ENCODE results near the gene TNFRSF19.

TNFRSF19 gene

DNA sequence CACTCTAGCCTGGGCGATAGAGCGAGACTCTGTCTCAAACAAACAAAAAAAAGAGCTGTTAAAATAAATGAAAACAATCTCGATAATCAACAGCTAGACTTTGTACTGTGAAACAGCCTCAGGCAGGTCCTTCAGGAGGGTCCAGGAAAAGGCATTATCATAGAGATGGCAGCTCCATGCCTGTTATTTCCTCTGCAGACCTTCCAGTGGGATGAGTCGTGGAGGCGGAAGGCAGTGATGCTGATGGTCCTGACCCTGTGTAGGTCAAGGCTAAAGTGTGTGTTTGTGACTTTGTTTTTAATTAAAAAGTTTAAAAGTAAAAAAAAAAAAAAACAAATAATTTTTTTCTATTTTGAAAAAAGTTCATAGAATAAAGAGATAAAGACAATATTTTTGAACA lies 117.4 kb downstream of the TNFRSF19 start:
- DNase-seq = no peak

GRCh38 chr13:23688336-23688735 lies 118.1 kb downstream of the TNFRSF19 start:
- no peak for DNase-seq

- no peak for DNase-seq
Measured at GRCh38 chr13:23690668-23691067, 120.5 kb downstream of the TNFRSF19 start.

DNA sequence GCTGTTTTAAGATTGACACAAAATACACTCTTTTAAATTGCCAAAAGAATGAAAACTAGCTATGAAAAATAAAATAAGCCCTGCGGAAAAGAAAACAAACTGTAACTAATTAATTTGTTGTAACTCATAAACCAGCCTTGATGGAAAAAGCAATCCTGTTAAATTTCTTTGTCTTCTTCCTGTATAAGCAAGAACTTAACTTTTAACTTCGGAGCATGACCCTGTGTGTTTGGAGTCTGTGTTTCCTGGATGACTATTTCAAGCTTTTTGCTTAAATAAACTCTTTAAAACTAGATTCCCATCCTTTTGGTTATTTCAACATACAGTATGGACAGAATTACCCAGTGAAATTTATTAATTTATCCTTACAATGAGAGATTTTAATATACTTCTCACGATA lies 122.6 kb downstream of the TNFRSF19 start:
- no peak for DNase-seq

- DNase-seq = no peak
Measured at GRCh38 chr13:23695196-23695595, 125.0 kb downstream of the TNFRSF19 start.

DNA sequence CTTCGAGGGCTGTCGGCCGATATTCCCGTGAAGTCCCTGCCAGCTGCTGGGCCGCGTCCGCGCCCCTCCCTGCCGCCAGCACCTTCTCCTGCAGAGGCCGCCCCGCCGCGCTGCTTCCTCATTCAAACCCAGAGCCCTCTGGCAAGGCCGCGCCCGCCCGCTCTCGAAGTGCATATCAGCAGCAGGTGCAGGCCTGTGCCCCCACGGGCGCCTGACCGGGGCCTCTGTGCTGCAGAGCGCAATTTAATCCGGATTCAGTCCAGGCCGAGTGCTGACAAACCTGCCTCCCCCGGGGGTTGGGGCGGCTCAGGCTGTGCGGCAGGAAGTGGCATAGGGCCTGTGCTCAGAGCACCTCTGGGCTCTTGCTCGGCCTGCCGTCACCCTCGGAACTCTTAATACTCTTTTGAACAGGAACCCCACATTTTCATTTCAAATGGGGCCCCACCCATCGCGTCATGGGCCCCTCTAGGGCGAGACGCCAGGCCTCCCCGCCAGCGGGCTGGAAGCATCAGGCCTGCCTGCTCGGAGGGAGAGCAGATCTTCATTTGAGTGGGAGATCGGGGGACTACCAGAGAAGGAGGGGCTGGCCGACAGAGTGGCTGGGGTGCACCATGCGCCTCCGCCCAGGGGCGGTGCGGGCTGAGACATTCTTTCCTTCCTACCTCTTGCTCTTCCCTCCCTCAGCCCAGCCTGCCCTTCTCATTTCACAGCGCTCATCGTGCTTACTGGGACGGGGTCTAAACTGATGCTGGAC lies 125.7 kb downstream of the TNFRSF19 start:
- no peak for DNase-seq

DNA sequence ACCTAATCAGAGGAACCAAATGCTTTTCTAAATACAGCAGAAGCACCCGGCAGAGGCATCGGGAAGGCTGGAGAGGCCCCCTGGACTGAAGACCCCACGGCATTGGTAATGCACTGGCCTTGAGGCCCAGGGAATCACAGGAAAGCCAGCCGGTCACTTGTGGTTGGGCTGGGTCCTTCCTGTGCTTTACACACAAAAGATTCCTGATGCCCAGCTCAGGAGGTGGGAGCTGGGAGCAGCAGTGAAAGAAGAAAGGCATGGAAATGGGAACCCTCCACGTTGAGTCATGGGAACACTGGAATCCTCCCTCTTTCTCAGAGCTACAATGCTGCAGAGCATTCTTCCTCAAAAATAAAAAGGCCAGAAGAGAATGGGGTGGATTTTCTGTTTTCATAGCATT lies 126.4 kb downstream of the TNFRSF19 start:
- DNase-seq = no peak

DNA sequence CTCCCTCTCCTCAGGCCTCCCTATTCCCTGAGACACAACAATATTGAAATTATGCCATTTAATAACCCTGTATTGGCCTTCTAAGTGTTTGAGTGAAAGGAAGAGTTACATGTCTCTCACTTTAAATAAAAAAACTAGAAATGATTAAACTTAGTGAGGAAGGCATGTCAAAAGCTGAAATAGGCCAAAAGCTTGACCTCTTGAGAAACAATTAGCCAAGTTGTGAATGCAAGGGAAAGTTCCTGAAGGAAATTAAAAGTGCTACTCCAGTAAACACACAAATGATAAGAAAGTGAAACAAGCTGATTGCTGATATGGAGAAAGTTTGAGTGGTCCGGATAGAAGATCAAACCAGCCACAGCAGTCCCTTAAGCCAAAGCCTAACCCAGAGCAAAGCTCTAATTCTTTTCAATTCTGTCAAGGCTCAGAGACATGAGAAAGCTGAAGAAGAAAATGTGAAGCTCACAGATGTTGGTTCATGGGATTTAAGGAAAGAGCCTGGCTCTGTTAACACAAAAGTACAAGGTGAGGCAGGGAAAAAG lies 127.6 kb downstream of the TNFRSF19 start:
- no peak for DNase-seq

DNA sequence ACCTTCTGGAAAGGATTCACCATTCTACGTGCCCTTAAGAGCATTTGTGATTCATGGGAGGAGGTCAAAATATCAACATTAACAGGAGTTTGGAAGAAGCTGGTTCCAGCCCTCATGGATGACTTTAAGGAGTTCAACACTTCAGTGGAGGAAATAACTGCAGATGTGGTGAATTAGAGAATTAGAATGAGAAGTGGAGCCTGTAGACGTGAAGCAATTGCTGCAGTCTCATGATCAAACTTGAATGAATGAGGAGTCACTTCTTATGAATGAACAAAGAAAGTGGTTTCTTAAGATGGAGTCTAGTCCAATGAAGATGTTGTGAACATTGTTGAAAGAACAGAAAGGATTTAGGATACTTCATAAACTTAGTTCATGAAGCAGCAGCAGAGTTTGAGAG lies 129.1 kb downstream of the TNFRSF19 start:
- DNase-seq = no peak

DNA sequence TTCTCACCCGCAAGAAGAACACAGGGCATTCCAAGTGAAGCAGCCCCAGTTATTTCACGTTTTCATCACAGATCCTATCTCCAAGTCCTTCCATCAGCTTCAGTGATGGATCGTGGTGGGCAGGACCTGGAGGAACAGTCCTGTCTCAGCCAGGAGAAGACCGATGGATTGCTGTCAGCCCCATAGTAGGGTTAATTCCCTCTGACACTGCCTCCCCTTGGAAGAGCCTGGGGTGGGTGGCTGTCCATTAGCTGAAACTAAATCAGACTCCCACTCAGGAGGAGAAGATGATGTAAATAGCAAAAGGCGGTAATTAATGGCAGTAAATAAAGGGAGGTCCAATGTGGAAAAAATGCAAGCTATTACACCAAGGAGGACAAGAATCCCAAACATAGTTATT lies 131.0 kb downstream of the TNFRSF19 start:
- no peak for DNase-seq

- DNase-seq = peak; percentile 91
Measured at GRCh38 chr13:23701636-23702035, 131.4 kb downstream of the TNFRSF19 start.

DNA sequence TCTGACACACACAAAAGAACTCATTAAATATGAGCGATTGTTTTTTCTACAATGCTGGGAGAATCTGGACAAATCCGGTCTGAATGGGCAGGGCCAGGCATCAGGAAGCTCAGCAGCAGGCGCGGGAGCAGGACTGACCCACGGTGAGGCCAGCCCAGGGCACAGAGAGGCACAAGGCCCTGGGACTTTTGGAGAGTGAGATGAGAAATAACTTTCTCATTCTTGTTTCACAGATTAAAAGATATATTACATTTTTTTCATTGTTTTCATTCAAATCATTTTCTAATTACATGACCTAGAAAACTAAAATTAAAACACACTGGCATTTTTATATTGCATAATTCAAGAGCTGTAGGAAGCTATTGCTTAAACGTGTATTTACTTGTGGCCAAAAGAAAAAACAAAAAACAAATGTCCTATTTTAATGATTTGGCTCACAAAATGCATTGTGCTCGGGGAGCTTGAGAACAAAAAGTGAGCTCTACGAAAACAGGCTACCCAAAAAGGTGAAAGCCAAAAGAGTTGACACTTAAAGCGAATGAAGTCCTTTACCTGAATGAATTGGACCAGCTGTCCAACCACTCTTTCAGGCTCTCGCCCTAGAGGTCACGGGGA lies 133.1 kb downstream of the TNFRSF19 start:
- DNase-seq = no peak

GRCh38 chr13:23705583-23705982 lies 135.4 kb downstream of the TNFRSF19 start:
- DNase-seq = no peak

DNA sequence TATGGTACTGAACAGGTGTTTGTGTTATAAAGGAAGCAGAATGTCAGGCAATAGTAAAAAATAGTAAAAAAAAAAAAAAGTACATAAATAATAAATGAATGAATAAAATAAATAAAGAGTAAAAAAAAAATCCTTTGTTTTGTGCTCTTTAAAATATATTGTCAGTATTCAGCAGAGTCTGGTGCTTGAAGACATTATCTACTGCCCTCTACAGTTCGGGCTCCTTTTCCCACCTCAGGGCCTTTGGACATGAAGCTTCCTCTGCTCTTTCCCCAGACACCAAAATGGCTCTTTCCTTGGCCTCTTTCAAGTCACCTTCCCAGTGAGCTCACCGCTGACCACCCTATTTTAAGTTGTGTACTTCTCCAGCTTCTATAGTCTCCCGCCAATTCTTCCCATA lies 137.5 kb downstream of the TNFRSF19 start:
- DNase-seq = peak; percentile 53

DNA sequence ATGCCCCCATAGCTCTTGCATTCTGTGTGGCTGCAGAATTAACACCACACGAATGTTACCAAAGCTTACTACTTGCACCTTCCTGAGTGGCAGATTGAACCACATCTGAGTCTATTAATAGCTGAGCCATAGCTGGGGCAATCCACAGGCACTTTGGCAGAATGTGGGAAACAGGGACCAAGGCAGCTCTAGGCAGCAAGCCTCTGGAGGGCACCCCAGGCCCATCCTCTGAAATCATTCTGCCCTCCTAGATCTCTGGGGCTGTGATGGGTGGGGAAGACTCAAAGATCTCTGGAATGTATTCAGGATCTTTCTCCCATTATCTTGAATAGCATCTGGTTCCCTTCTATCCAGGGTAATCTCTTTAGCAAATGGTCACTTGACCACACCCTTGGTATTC lies 139.3 kb downstream of the TNFRSF19 start:
- peak; percentile 33 for DNase-seq

DNA sequence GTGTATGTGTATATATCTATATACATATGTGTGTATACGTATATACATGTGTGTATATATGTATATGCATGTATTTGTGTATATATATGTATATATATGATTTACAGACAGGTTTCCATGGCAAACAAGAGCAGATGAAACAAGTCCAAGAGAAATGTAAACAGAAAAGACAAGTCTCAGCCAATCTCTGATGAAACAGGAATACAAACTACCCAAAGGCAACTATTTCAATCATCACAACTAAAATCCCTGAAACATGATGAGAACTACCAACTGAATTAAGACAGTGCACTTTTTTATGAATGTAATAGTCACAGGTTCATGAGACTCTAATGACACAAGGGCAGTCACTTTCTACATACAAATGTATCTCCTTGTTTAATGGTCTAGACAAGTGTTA lies 140.2 kb downstream of the TNFRSF19 start:
- DNase-seq = no peak

- DNase-seq = no peak
Measured at GRCh38 chr13:23711355-23711754, 141.1 kb downstream of the TNFRSF19 start.

DNA sequence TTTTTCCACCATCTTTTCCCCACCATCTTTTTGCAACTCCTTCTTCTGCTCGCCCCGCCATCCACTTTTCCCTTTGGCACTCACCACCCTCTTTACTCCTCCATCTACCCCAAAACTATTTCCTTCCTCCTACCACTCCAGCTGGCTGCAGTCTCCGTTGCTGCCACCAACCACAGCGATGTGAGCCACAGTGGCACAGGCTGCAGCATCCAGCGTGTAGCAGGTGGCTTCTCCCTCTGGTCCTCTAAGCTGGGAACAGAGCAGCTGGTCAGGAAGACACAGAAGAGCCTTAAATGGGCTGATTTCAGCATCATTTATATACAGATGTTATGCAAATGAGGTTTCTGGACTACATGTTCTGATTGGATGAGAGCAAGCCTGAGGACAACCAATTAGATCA lies 144.5 kb downstream of the TNFRSF19 start:
- no peak for DNase-seq

DNA sequence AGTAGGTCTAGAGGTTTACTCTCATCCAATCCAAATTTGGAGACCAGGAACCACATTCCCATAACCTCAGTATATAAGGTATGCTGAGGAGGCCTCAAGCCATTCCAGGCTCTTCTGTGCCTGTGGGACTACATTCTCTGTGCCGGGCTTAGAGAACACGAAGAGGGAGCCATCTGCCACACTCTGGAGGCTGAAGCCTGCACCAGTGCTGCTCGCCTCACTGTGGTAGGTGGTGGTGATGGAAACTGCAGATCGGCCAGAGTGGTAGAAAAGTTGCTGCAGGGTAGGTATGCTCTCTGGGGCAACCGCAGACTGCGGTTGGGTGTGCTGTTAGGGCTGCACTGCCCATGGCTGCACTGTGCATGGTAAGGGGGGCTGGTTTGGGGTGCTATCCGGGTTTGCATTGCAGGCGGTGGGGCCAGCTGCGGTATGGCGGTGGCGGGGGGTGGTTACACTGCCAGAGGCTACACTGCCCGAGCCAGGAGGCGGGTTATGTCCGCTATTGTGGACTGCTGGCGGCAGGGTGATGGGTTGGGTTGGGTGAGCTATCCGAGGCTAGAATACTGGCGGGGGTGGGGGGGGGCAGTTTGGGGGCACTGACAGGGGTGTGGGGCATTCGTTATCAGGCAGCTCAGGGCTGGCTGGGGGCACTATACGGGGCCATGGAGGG lies 145.0 kb downstream of the TNFRSF19 start:
- no peak for DNase-seq

DNA sequence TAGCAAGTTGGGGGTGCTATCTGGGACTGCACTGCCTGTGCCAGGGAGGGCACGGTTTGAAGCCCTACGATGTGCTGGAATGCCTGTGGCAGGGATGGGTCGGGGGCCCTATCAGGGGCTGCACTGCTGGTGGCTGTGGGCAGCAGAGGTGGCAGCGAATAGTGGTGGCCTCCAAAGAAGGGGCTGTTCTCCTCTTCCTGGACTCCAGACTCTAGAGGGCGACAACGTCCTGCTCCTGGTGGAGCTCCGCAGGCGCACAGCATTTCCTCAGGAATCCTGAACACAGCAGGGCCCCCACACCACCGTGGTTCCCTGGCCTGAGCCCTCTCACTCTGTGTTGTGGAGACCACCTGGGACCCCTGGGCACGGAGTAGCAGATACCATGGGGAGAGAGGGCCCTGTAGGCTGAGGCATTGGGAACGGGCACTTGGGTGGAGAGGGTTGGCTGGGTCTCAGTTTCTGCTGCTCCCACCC lies 145.6 kb downstream of the TNFRSF19 start:
- peak; percentile 31 for DNase-seq

DNA sequence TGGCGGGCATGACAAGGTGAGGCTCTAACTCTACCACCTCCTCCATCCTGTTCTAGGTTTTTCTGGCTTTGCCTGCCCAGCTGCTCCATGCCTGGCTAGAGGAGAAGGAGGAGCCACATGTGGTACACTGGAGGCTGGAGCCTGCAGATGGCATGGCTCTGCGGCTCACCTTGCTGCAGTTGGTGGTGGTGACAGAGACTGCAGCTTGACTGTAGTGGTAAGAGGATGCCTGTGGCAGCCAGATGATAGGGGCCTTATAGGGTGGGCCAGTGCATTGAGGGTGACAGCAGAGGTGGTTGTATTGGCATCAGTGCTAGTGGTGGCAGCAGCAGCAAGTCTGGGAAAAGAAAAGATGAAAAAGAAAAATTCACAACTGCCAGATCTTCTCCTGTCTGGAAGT lies 146.2 kb downstream of the TNFRSF19 start:
- no peak for DNase-seq

- DNase-seq = no peak
Measured at GRCh38 chr13:23718996-23719395, 148.8 kb downstream of the TNFRSF19 start.

DNA sequence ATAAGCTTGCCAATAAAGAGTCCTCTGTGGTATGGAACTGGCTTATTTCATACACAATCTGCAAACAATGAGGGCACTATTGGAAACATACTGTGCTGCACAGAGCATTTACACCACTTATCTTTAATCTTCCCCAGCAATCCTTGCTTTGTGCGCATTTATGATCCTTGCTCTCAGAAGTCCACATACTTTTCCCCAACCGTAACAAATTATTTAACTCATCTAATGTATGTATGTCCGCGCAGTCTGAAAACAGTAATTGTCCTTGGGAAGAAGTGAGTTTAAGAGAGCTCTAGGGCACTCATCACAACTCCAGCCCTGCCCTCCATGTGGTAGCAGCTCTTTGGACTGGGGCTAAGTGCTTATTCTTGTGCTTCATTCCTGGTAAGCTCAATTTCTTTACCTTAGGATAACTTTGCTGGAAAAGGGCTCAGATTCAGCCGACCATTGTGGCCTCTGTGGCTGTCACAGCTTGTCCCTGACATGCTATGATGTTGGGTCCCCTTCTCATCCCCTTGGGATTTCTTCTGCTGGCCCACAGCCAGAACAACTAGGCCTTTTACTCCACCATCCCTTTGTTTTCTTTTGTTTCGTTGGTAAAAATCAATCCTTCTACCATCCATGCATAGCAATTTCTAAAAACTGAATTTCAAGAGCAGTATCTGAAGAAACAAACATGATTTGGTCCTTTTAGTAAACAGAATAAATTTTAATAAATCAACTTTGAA lies 152.7 kb downstream of the TNFRSF19 start:
- no peak for DNase-seq
